ENCODE measurements around the gene TAX1BP3. TPM values are rescaled to one million over a fixed set of nuclear protein-coding genes. Genes with fewer than 3 reads are reported as not detected.
"Not testable (repeated sequence)": the region's sequence is repeated elsewhere in the genome, so short reads cannot be mapped to it uniquely, and the experiment has no call there.

TAX1BP3 gene, protein sequence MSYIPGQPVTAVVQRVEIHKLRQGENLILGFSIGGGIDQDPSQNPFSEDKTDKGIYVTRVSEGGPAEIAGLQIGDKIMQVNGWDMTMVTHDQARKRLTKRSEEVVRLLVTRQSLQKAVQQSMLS
- total RNA-seq, result 10 to 100 TPM; 44.7 to 98.7 (median 74.0) TPM

DNA sequence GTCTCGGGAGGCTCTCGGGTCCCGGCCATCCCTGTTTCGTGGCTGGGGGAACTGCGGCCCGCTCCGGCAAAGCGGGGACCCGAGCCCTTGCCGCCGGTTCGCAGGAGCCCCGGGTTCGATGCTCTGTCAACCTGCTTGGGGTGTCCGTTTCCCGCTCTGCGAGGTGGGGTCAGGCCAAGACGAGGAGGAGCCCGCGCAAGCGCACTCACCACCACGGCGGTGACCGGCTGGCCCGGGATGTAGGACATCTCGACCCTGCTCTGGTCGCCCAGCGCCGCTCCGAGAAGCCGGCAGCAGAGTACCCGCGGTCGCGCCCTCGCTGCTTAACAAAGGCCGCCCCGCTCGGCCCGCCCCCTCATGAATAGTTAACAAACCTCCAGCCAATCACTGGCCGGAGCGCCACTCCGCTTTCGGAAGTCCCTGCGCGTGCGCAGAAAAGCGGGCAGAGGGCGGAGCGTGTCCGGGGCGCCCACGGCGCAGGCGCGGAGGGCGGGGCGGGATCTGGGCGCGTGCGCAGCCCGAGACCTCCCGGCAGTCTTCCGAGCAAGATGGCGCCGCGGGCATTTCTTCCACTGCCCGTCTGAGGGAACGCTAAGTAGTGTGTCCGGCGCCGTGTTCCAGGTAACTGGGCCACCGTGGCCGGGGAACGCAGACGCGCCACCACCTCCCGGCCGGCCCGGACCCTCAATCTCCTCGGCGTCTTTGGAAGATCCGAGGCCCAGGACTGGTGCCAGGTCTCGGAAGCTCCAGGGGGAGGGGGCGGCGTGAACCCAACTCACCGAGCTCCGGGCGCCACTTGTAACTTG is at the start of gene TAX1BP3, which contains the start of gene EMC6:
TAX1BP3 (minus strand) TSS at position 300 of the 806 bp plus-strand sequence; CDS start at position 248, 52 bp downstream.
EMC6 (plus strand) TSS at position 534 of the 806 bp plus-strand sequence. CDS start 335 bp downstream, outside the sequence.
- peak within 1 kb of the TSS; percentile 88 to 96 for H3K4me3 ChIP-seq
- peaks cover 9 to 12% of the 10 kb centered on the region in 2 donors for H3K4me1 ChIP-seq
- H3K27me3 ChIP-seq, result no peaks in the 10 kb centered on the region
- no peaks in the 10 kb centered on the region for H3K36me3 ChIP-seq
- no peaks in the 10 kb centered on the region for H3K9me3 ChIP-seq
- peak; percentile 83 to 95 for TF ChIP-seq POLR2A (IDR thresholded peaks at IDR 0.05)
- TF ChIP-seq CTCF (IDR thresholded peaks at IDR 0.05), result peak in 1 of 4 experiments; percentile 11
- peak within 1 kb of the TSS; percentile 97 to 99 for H3K27ac ChIP-seq
- intact Hi-C loops (cut with DNase I; ENCODE audit: low total_unique reads), result no loop called here
- DNase-seq, result peak; percentile 98 to 99

GRCh38 chr17:3715296-3715695 is 46.9 kb upstream of the TAX1BP3 start:
- H3K27ac ChIP-seq, result no peak overlapping the region
- TF ChIP-seq POLR2A (IDR thresholded peaks at IDR 0.05) (no peak), CTCF (IDR thresholded peaks at IDR 0.05) (no peak)
- no peaks in the 10 kb centered on the region for H3K4me1 ChIP-seq
- no peak for DNase-seq
- H3K9me3 ChIP-seq, result no peaks in the 10 kb centered on the region
- H3K4me3 ChIP-seq, result no peak overlapping the region
- no peaks in the 10 kb centered on the region for H3K27me3 ChIP-seq
- intact Hi-C loops (cut with DNase I; ENCODE audit: low total_unique reads), result no loop called here
- no peaks in the 10 kb centered on the region for H3K36me3 ChIP-seq

GRCh38 chr17:3712811-3713463 is 44.6 kb upstream of the TAX1BP3 start:
- Histone ChIP-seq H3K4me3 (no peak overlapping the region), H3K4me1 (no peaks in the 10 kb centered on the region), H3K36me3 (no peaks in the 10 kb centered on the region), H3K27ac (no peak overlapping the region), H3K9me3 (no peaks in the 10 kb centered on the region), H3K27me3 (no peaks in the 10 kb centered on the region)
- intact Hi-C loops (cut with DNase I; ENCODE audit: low total_unique reads), result no loop called here
- TF ChIP-seq POLR2A (IDR thresholded peaks at IDR 0.05) (no peak), CTCF (IDR thresholded peaks at IDR 0.05) (no peak)
- no peak for DNase-seq

DNA sequence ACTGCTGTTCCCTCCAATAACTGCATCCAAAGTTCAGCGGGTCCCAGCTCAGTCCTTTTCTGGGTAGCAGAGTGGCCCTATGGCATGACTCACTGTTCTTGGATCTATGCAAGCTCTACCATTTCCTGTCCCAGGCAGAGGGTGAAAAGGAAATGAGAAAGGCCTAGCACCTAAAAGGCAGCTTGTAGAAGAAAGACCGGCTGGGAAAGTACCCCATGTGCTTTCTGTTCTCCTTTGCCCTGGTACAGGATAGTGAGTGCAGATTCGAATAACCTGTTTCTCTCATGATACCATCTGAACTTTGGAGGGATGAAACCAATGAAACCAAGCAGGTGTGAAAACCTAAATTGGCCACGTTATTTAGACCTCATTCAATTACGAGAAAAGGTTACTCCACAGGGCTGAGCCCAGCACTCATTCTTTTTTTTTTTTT is 42.6 kb upstream of the TAX1BP3 start:
- intact Hi-C loops (cut with DNase I; ENCODE audit: low total_unique reads), result no loop called here
- no peaks in the 10 kb centered on the region for H3K9me3 ChIP-seq
- no peaks in the 10 kb centered on the region for H3K4me1 ChIP-seq
- H3K36me3 ChIP-seq, result no peaks in the 10 kb centered on the region
- no peak overlapping the region for H3K4me3 ChIP-seq
- H3K27ac ChIP-seq, result no peak overlapping the region
- no peak for DNase-seq
- no peaks in the 10 kb centered on the region for H3K27me3 ChIP-seq
- TF ChIP-seq POLR2A (IDR thresholded peaks at IDR 0.05) (no peak), CTCF (IDR thresholded peaks at IDR 0.05) (no peak)

DNA sequence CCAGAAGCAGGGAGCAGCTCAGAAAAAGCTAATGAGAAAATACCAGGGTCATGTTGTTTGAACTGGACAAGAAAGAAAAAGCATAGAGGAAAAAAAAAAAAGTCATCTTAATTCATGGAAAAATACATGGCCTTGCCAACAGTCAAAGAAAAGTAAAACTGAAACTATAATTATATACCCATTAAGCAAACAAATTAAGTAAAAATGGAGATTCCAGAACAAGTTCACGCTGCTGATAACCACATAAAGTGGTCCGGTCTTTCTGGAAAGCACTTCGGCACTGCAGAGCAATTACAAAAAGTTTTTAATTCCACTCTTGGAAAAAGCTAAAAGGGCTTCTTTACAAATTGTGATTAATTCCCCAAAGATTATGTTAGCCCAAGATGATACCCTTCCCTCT is 40.0 kb upstream of the TAX1BP3 start:
- DNase-seq, result no peak
- Histone ChIP-seq H3K9me3 (no peaks in the 10 kb centered on the region), H3K27me3 (no peaks in the 10 kb centered on the region), H3K36me3 (no peaks in the 10 kb centered on the region), H3K4me3 (no peak overlapping the region), H3K27ac (no peak overlapping the region), H3K4me1 (no peaks in the 10 kb centered on the region)
- intact Hi-C loops (cut with DNase I; ENCODE audit: low total_unique reads), result no loop called here
- TF ChIP-seq POLR2A (IDR thresholded peaks at IDR 0.05) (no peak), CTCF (IDR thresholded peaks at IDR 0.05) (no peak)

- intact Hi-C loops (cut with DNase I; ENCODE audit: low total_unique reads); H3K9me3 ChIP-seq; DNase-seq; H3K27me3 ChIP-seq; H3K4me3 ChIP-seq; H3K4me1 ChIP-seq; H3K27ac ChIP-seq; H3K36me3 ChIP-seq: not testable (repeated sequence)
Observed at GRCh38 chr17:3705718-3705984, 37.3 kb upstream of the TAX1BP3 start.
